ENCODE data around the gene TATDN2. TPM values are rescaled to one million over a fixed set of nuclear protein-coding genes. Genes with fewer than 3 reads are reported as not detected.

TATDN2 gene
- total and polyA plus RNA-seq, 2 donors (not counting 3 experiments of a cell fraction or from before 2014, with no cell fraction given): 10.7 to 26.8 TPM

DNA sequence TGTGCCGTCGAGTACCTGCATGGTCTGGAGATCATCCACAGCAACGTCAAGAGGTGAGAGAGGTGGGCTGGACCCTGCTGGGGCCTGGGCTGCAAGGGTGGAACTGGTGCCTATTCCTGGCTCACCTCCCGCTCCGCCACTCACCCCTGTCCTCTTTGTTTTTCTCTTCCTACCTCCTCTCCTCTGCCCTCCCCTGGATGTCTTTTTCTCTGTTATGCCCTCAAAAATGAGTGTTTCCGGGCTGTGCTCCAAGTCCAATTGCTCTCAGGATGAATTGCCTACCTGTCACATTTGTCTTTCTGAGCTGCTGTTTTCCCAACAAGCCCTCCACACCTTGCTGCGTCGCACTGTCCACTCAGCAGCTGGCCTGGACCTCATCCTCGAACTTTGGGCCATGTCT is 28.5 kb upstream of the TATDN2 start:
- dilution Hi-C loops (cut with MboI; ENCODE audit: extremely low pct_ligation_motif_present, low sequenced_read_pairs): no loop called here
- H3K9me3 ChIP-seq (replicated peaks; ENCODE audit: control insufficient read depth, insufficient read depth, low read length): no peaks in the 10 kb centered on the region
- no peak overlapping the region for H3K4me2 ChIP-seq (ENCODE audit: insufficient read depth, low read length)
- no TSS peak for BruUV-seq (replicated peaks)
- H3K9ac ChIP-seq (replicated peaks; ENCODE audit: extremely low read depth, insufficient read depth, low read length): no peak overlapping the region
- H3K79me2 ChIP-seq (ENCODE audit: control insufficient read depth, insufficient read depth, low read length): no peaks in the 10 kb centered on the region
- peaks cover 25% of the 10 kb centered on the region for H3K4me1 ChIP-seq (ENCODE audit: control insufficient read depth, extremely low read depth, insufficient read depth, low read length)
- no peak for DNase-seq (ENCODE audit: low read depth, low spot score)
- ChIA-PET CTCF (interaction anchor here (0.9 to 1.4 kb wide), 3 partner anchors 14 to 27 kb away, joined by 3 to 4 read pairs (median 3); no protein-coding TSS in a partner anchor), POLR2A (no interaction called here)
- no peak overlapping the region for H3K4me3 ChIP-seq (replicated peaks in 1 of 3; ENCODE audit: insufficient read depth in 1 of 3, low read depth in 1 of 3, low read length in 3 of 3)
- no peak for FAIRE-seq
- H3K27ac ChIP-seq (ENCODE audit: insufficient read depth, low read depth, low read length): no peak overlapping the region
- no peak for TF ChIP-seq EZH2 (IDR thresholded peaks at IDR 0.05; ENCODE audit: borderline replicate concordance, low read depth, low read length, severe bottlenecking)
- TF ChIP-seq, protein P1, sequence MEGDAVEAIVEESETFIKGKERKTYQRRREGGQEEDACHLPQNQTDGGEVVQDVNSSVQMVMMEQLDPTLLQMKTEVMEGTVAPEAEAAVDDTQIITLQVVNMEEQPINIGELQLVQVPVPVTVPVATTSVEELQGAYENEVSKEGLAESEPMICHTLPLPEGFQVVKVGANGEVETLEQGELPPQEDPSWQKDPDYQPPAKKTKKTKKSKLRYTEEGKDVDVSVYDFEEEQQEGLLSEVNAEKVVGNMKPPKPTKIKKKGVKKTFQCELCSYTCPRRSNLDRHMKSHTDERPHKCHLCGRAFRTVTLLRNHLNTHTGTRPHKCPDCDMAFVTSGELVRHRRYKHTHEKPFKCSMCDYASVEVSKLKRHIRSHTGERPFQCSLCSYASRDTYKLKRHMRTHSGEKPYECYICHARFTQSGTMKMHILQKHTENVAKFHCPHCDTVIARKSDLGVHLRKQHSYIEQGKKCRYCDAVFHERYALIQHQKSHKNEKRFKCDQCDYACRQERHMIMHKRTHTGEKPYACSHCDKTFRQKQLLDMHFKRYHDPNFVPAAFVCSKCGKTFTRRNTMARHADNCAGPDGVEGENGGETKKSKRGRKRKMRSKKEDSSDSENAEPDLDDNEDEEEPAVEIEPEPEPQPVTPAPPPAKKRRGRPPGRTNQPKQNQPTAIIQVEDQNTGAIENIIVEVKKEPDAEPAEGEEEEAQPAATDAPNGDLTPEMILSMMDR (IDR thresholded peaks at IDR 0.05; ENCODE audit: extremely low read depth in 1 of 2, insufficient read depth in 1 of 2, low read depth in 1 of 2, low read length in 2 of 2): no peak
- no peak for TF ChIP-seq FOS (IDR thresholded peaks at IDR 0.05; ENCODE audit: borderline replicate concordance, insufficient read depth, low read length)
- no peak overlapping the region for H2AFZ ChIP-seq (ENCODE audit: low read depth, low read length)
- no peaks in the 10 kb centered on the region for H4K20me1 ChIP-seq (replicated peaks; ENCODE audit: control insufficient read depth, extremely low read depth, insufficient read depth, low read length)
- no peaks in the 10 kb centered on the region for H3K27me3 ChIP-seq (ENCODE audit: control insufficient read depth in 2 of 2, insufficient read depth in 2 of 2, low read length in 2 of 2)
- H3K9me1 ChIP-seq (replicated peaks; ENCODE audit: control insufficient read depth, extremely low read depth, insufficient read depth, low read length): no peaks in the 10 kb centered on the region
- intact Hi-C loops (cut with micrococcal nuclease): loop anchor here (1.0 kb wide), 1 partner anchor 30 kb away; no protein-coding TSS in a partner anchor
- no peaks in the 10 kb centered on the region for H3K36me3 ChIP-seq (ENCODE audit: control insufficient read depth in 2 of 2, extremely low read depth in 1 of 2, insufficient read depth in 2 of 2, low read length in 2 of 2)
